ENCODE measurements around the gene SKAP2.

DNA sequence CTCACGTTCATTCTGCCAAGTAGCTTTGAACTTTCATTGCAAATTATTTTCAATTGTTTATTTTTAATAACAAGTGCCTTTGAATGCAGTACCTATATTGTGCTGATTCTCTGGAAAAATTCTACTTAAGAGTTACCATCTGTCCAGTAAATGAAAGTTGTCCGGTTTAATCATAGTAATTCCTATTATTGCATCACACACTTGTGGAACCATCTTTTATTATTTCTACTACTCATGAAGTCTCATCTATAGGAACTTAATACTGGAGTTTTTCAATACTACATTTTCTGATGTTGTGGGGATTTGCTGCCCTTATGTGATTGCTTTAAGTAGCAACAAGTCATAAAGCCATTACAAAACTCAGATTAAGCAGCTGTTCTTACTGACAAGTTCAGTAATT lies 16.5 kb upstream of the SKAP2 start:
- TF ChIP-seq, protein P1, sequence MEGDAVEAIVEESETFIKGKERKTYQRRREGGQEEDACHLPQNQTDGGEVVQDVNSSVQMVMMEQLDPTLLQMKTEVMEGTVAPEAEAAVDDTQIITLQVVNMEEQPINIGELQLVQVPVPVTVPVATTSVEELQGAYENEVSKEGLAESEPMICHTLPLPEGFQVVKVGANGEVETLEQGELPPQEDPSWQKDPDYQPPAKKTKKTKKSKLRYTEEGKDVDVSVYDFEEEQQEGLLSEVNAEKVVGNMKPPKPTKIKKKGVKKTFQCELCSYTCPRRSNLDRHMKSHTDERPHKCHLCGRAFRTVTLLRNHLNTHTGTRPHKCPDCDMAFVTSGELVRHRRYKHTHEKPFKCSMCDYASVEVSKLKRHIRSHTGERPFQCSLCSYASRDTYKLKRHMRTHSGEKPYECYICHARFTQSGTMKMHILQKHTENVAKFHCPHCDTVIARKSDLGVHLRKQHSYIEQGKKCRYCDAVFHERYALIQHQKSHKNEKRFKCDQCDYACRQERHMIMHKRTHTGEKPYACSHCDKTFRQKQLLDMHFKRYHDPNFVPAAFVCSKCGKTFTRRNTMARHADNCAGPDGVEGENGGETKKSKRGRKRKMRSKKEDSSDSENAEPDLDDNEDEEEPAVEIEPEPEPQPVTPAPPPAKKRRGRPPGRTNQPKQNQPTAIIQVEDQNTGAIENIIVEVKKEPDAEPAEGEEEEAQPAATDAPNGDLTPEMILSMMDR (IDR thresholded peaks at IDR 0.05; ENCODE audit: poor library complexity, severe bottlenecking), result no peak
- TF ChIP-seq, protein P2, sequence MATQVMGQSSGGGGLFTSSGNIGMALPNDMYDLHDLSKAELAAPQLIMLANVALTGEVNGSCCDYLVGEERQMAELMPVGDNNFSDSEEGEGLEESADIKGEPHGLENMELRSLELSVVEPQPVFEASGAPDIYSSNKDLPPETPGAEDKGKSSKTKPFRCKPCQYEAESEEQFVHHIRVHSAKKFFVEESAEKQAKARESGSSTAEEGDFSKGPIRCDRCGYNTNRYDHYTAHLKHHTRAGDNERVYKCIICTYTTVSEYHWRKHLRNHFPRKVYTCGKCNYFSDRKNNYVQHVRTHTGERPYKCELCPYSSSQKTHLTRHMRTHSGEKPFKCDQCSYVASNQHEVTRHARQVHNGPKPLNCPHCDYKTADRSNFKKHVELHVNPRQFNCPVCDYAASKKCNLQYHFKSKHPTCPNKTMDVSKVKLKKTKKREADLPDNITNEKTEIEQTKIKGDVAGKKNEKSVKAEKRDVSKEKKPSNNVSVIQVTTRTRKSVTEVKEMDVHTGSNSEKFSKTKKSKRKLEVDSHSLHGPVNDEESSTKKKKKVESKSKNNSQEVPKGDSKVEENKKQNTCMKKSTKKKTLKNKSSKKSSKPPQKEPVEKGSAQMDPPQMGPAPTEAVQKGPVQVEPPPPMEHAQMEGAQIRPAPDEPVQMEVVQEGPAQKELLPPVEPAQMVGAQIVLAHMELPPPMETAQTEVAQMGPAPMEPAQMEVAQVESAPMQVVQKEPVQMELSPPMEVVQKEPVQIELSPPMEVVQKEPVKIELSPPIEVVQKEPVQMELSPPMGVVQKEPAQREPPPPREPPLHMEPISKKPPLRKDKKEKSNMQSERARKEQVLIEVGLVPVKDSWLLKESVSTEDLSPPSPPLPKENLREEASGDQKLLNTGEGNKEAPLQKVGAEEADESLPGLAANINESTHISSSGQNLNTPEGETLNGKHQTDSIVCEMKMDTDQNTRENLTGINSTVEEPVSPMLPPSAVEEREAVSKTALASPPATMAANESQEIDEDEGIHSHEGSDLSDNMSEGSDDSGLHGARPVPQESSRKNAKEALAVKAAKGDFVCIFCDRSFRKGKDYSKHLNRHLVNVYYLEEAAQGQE (IDR thresholded peaks at IDR 0.05; ENCODE audit: borderline replicate concordance), result no peak
